ENCODE measurements around the gene SUGT1. TPM values are rescaled to one million over a fixed set of nuclear protein-coding genes. Genes with fewer than 3 reads are reported as not detected.
A peak's percentile ranks its signal among the peaks of the same experiment; 100 is the strongest.
"Not testable (repeated sequence)": the region's sequence is repeated elsewhere in the genome, so short reads cannot be mapped to it uniquely, and the experiment has no call there.

The SUGT1 gene
- total RNA-seq, 4 donors from 2014 or later = 21.2 to 39.0 (median 30.9) TPM

GRCh38 chr13:52615812-52616211 lies 36.8 kb upstream of the SUGT1 start:
- no peak for TF ChIP-seq CTCF (IDR thresholded peaks at IDR 0.05)
- TF ChIP-seq POLR2A (IDR thresholded peaks at IDR 0.05) = no peak
- intact Hi-C loops (cut with DNase I; ENCODE audit: low total_unique reads) = no loop called here
- DNase-seq (ENCODE audit: low spot score in 2 of 2) = no peak
- no peak overlapping the region for H3K4me3 ChIP-seq (ENCODE audit: low read depth, poor library complexity, severe bottlenecking)
- WGBS, 2 donors = 76 to 87% methylated on average over 5 of the region's 5 CpGs

- DNase-seq (ENCODE audit: low spot score in 2 of 2) = peak; percentile 78 to 95
- intact Hi-C loops (cut with DNase I; ENCODE audit: low total_unique reads) = no loop called here
- TF ChIP-seq CTCF (IDR thresholded peaks at IDR 0.05) (no peak), POLR2A (IDR thresholded peaks at IDR 0.05) (no peak)
- H3K4me3 ChIP-seq (ENCODE audit: low read depth, poor library complexity, severe bottlenecking) = peak overlapping the region; percentile 61
- WGBS, 2 donors = 0 to 1% methylated on average over 51 of the region's 51 CpGs
Observed at GRCh38 chr13:52617070-52618060, 35.3 kb upstream of the SUGT1 start.

GRCh38 chr13:52631083-52631690 lies 21.4 kb upstream of the SUGT1 start:
- intact Hi-C loops (cut with DNase I; ENCODE audit: low total_unique reads); H3K4me3 ChIP-seq (ENCODE audit: low read depth, poor library complexity, severe bottlenecking): not testable (repeated sequence)
- 72 to 74% methylated on average over 7 of the region's 7 CpGs for WGBS, 2 donors

GRCh38 chr13:52638666-52639328 lies 13.8 kb upstream of the SUGT1 start:
- intact Hi-C loops (cut with DNase I; ENCODE audit: low total_unique reads) = no loop called here
- DNase-seq (ENCODE audit: low spot score in 2 of 2) = no peak
- WGBS, 2 donors = 84 to 90% methylated on average over 5 of the region's 5 CpGs
- no peak overlapping the region for H3K4me3 ChIP-seq (ENCODE audit: low read depth, poor library complexity, severe bottlenecking)
- no peak for TF ChIP-seq POLR2A (IDR thresholded peaks at IDR 0.05)
- no peak for TF ChIP-seq CTCF (IDR thresholded peaks at IDR 0.05)

More at GRCh38 chr13:52631083-52631690, 21.4 kb upstream of the SUGT1 start:
- not testable (repeated sequence) for DNase-seq (ENCODE audit: low spot score in 2 of 2)

GRCh38 chr13:52642131-52642530 lies 10.5 kb upstream of the SUGT1 start, which contains the start of gene HNRNPA1L2:
Gene HNRNPA1L2, plus strand, starts transcription at chr13:52642431. Its CDS starts 62 bp downstream, at chr13:52642493.
- intact Hi-C loops (cut with DNase I; ENCODE audit: low total_unique reads) = no loop called here
- WGBS, 2 donors = 94 to 100% methylated on average over 7 of the region's 7 CpGs
- no peak within 1 kb of the TSS for H3K4me3 ChIP-seq (ENCODE audit: low read depth, poor library complexity, severe bottlenecking)
- no peak for DNase-seq (ENCODE audit: low spot score in 2 of 2)
- TF ChIP-seq CTCF (IDR thresholded peaks at IDR 0.05) = no peak
- TF ChIP-seq POLR2A (IDR thresholded peaks at IDR 0.05) = no peak

- DNase-seq (ENCODE audit: low spot score in 2 of 2) = no peak
- TF ChIP-seq POLR2A (IDR thresholded peaks at IDR 0.05) (no peak), CTCF (IDR thresholded peaks at IDR 0.05) (no peak)
- WGBS, 2 donors = 43 to 51% methylated on average over 3 of the region's 3 CpGs
- no peak overlapping the region for H3K4me3 ChIP-seq (ENCODE audit: low read depth, poor library complexity, severe bottlenecking)
- intact Hi-C loops (cut with DNase I; ENCODE audit: low total_unique reads) = no loop called here
Observed at GRCh38 chr13:52644108-52644507, 8.5 kb upstream of the SUGT1 start.
